Fibroblast of pulmonary artery (primary cell): ENCODE measurements around the gene ARHGEF5.
"Not testable (repeated sequence)": the region's sequence is repeated elsewhere in the genome, so short reads cannot be mapped to it uniquely, and the experiment has no call there.

Experiments used
- DNase-seq: peaks from one replicate; pipeline ENCODE4 v3.0.0-alpha.2; 2010; ENCODE audit warnings: low read depth
- H3K4me3 ChIP-seq: replicated peaks from 2 replicates; pipeline ENCODE4 v1.5.1; 2011; ENCODE audit warnings: low read depth, mild to moderate bottlenecking, control low read depth, low read length, moderate library complexity
- CTCF ChIP-seq: IDR thresholded peaks from 2 replicates; pipeline ENCODE4 v1.5.1; 2011; ENCODE audit warnings: mild to moderate bottlenecking, control low read depth, low read length, inconsistent platforms; ENCODE audit errors: missing control alignments

ARHGEF5 gene

GRCh38 chr7:144410441-144410840, 55.2 kb downstream of the ARHGEF5 start:
- no peak for DNase-seq
- TF ChIP-seq CTCF = no peak
- no peak overlapping the region for H3K4me3 ChIP-seq

- DNase-seq = peak; percentile 25
- H3K4me3 ChIP-seq = no peak overlapping the region
- TF ChIP-seq CTCF = no peak
Observed at GRCh38 chr7:144414815-144415214, 59.6 kb downstream of the ARHGEF5 start.

GRCh38 chr7:144415858-144416257, 60.7 kb downstream of the ARHGEF5 start:
- DNase-seq = no peak
- no peak overlapping the region for H3K4me3 ChIP-seq
- TF ChIP-seq CTCF = no peak

- no peak for TF ChIP-seq CTCF
- H3K4me3 ChIP-seq = no peak overlapping the region
- DNase-seq = no peak
Observed at GRCh38 chr7:144416341-144416740, 61.1 kb downstream of the ARHGEF5 start.

- H3K4me3 ChIP-seq, DNase-seq: not testable (repeated sequence)
Observed at GRCh38 chr7:144418931-144419330, 63.7 kb downstream of the ARHGEF5 start.

- H3K4me3 ChIP-seq, DNase-seq: not testable (repeated sequence)
Observed at GRCh38 chr7:144427539-144427938, 72.3 kb downstream of the ARHGEF5 start.

GRCh38 chr7:144428431-144428830, 73.2 kb downstream of the ARHGEF5 start:
- DNase-seq = no peak
- no peak overlapping the region for H3K4me3 ChIP-seq
- TF ChIP-seq CTCF = no peak
